Measurements from ENCODE around the gene LILRA5. TPM values are rescaled to one million over a fixed set of nuclear protein-coding genes. Genes with fewer than 3 reads are reported as not detected.
"Not testable (repeated sequence)": the region's sequence is repeated elsewhere in the genome, so short reads cannot be mapped to it uniquely, and the experiment has no call there.

The LILRA5 gene
- total RNA-seq, 2 donors from 2014 or later, result not detected

GRCh38 chr19:54287456-54287855 is 25.5 kb downstream of the LILRA5 start:
- DNase-seq (ENCODE audit: low spot score in 2 of 2), result no peak
- Mint-ChIP-seq H3K36me3 (no peaks in the 10 kb centered on the region), H3K9me3 (no peaks in the 10 kb centered on the region)

GRCh38 chr19:54286283-54286682 is 26.7 kb downstream of the LILRA5 start:
- H3K36me3 Mint-ChIP-seq; ATAC-seq; H3K27ac Mint-ChIP-seq; DNase-seq (ENCODE audit: low spot score in 2 of 2); H3K9me3 Mint-ChIP-seq: not testable (repeated sequence)

More at GRCh38 chr19:54287456-54287855, 25.5 kb downstream of the LILRA5 start:
- no peak overlapping the region for H3K27ac Mint-ChIP-seq
- ATAC-seq, result no peak

DNA sequence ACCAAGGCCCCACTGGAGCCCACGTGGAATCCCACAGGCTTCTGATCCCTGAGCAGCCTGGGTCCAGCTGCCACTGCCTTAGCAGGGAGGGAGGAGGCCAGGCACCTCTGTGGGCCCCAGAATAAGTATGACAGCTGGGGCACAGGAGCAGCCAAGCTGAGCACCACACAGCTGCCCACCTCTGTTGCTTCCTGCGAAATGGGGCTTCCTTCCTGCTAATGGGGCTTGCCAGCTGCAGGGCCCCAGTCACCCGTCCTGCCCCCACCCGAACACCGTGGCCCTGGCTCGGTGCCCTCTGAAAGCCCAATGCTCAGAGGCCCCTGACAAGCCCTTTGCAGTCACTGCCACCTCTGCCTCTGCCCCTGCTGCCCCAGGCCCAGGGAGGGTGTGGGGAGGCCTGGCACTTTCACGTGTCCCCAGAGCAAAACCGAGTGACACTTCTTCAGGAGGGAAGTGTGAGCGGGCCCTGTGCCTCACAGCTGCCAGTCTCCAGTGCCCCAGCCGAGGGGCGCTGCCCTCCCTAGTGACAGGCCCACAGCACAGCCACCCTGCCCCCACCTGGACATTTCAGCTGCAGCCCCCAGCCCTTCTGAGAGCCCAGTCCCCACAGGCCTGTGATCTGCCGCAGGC is 27.4 kb downstream of the LILRA5 start:
- not testable (repeated sequence) for DNase-seq (ENCODE audit: low spot score in 2 of 2); H3K36me3 Mint-ChIP-seq; H3K9me3 Mint-ChIP-seq; ATAC-seq; H3K27ac Mint-ChIP-seq

GRCh38 chr19:54282686-54283470 is 30.1 kb downstream of the LILRA5 start:
- no peak for ATAC-seq
- H3K36me3 Mint-ChIP-seq, result no peaks in the 10 kb centered on the region

DNA sequence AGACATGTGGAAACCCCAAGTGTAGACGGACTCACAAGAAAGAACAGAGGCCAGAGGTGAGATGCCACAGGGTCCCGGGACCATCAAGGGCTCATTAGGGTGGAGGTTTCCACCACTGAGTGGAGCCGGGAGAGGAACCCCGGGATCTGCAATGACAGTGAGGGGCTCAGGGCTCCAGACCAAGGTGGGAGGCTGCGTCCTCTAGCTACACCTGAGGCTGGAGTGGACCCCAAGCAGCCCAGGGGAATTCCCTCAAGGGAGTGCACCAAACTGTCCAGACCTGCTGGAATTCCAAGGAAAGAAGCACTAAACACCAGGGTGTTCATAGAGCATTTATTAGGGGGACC is 31.3 kb downstream of the LILRA5 start:
- not testable (repeated sequence) for DNase-seq (ENCODE audit: low spot score in 2 of 2); H3K9me3 Mint-ChIP-seq; H3K36me3 Mint-ChIP-seq; ATAC-seq; H3K27ac Mint-ChIP-seq

More at GRCh38 chr19:54282686-54283470, 30.1 kb downstream of the LILRA5 start:
- H3K9me3 Mint-ChIP-seq, result no peaks in the 10 kb centered on the region
- no peak overlapping the region for H3K27ac Mint-ChIP-seq
- no peak for DNase-seq (ENCODE audit: low spot score in 2 of 2)

- ATAC-seq, result no peak
- H3K27ac Mint-ChIP-seq, result no peak within 1 kb of the TSS
- no peaks in the 10 kb centered on the region for H3K36me3 Mint-ChIP-seq
- no peak for DNase-seq (ENCODE audit: low spot score in 2 of 2)
- no peaks in the 10 kb centered on the region for H3K9me3 Mint-ChIP-seq
Observed at GRCh38 chr19:54281007-54281728, 31.8 kb downstream of the LILRA5 start, which contains the start of gene LILRB2. TSS of gene LILRB2 (minus strand) at chr19:54281110. CDS start at chr19:54280496, 614 bp downstream.

DNA sequence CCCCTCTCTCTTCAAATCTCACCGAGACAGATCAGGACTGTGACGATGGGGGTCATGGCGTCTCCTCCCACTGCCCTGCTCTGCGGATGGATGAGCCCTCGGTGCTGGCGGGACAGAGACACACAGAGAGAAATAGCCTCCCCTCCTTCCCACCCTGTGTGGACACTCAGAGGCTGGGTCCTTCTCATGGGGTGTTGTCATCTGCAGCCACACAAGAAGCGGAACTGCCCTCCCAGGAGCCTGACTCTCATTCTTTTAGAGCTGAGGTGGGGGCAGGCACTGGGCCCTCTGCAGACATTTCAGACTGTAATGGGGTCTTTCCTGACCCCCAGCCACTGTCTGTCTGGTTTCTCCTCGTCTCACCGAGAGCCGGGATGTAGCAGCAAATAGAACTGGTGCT is 32.5 kb downstream of the LILRA5 start:
- not testable (repeated sequence) for H3K36me3 Mint-ChIP-seq; ATAC-seq; H3K9me3 Mint-ChIP-seq; DNase-seq (ENCODE audit: low spot score in 2 of 2); H3K27ac Mint-ChIP-seq

DNA sequence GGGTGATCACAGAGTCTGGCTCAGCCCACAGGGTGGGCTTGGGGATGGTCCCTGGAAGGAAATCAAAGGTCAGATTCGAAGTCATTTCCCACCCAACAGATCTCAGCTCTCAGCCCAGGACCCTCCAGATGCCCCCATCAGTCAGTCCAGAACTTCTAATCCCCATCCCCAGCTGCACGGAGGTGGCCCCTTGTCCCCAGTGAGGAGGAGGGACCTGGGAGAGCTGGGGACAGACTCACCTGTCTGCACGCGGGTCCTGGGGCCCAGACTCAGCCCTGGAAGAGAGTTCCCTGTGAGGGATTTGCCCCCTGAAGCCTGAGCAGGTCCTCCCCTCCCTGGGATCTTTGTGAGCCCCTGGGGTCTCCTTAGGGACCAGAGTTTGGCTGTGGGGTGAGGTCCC is 32.9 kb downstream of the LILRA5 start:
- not testable (repeated sequence) for H3K9me3 Mint-ChIP-seq; H3K36me3 Mint-ChIP-seq; DNase-seq (ENCODE audit: low spot score in 2 of 2)

GRCh38 chr19:54279406-54279962 is 33.5 kb downstream of the LILRA5 start:
- DNase-seq (ENCODE audit: low spot score in 2 of 2), result no peak

More for the DNA sequence above, 32.9 kb downstream of the LILRA5 start:
- not testable (repeated sequence) for H3K27ac Mint-ChIP-seq, ATAC-seq

GRCh38 chr19:54278571-54279195 is 34.3 kb downstream of the LILRA5 start:
- not testable (repeated sequence) for H3K36me3 Mint-ChIP-seq; H3K9me3 Mint-ChIP-seq; H3K27ac Mint-ChIP-seq; DNase-seq (ENCODE audit: low spot score in 2 of 2); ATAC-seq

More at GRCh38 chr19:54279406-54279962, 33.5 kb downstream of the LILRA5 start:
- ATAC-seq, result no peak
- Mint-ChIP-seq H3K9me3 (no peaks in the 10 kb centered on the region), H3K27ac (no peak overlapping the region), H3K36me3 (no peaks in the 10 kb centered on the region)

- ATAC-seq; DNase-seq (ENCODE audit: low spot score in 2 of 2); H3K36me3 Mint-ChIP-seq; H3K9me3 Mint-ChIP-seq; H3K27ac Mint-ChIP-seq: not testable (repeated sequence)
Observed at GRCh38 chr19:54278056-54278455, 34.9 kb downstream of the LILRA5 start.

GRCh38 chr19:54277111-54277615 is 35.8 kb downstream of the LILRA5 start:
- not testable (repeated sequence) for DNase-seq (ENCODE audit: low spot score in 2 of 2); H3K27ac Mint-ChIP-seq; ATAC-seq; H3K9me3 Mint-ChIP-seq; H3K36me3 Mint-ChIP-seq

DNA sequence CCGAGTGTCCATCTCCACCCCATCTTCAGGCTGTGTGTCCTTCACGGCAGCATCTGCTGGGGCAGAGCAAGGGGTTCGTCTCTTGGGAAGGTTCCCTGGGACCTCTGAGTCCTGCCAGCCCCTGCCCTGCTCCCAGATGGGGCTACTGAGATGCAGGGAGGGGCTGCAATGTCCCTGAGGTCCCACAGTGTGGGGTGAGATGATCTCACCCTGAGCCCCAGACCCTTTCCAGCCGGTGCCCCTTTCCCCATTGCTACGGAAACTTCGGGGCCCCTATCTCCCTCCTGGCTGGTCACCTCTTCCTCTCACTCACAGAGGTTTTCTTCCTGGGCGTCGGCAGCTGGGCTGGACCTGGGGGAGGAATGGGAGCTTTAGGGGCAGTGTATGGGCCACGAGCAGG is 37.0 kb downstream of the LILRA5 start:
- H3K27ac Mint-ChIP-seq, result no peak overlapping the region
- no peaks in the 10 kb centered on the region for H3K9me3 Mint-ChIP-seq
- DNase-seq (ENCODE audit: low spot score in 2 of 2), result no peak
- no peaks in the 10 kb centered on the region for H3K36me3 Mint-ChIP-seq
- ATAC-seq, result no peak

DNA sequence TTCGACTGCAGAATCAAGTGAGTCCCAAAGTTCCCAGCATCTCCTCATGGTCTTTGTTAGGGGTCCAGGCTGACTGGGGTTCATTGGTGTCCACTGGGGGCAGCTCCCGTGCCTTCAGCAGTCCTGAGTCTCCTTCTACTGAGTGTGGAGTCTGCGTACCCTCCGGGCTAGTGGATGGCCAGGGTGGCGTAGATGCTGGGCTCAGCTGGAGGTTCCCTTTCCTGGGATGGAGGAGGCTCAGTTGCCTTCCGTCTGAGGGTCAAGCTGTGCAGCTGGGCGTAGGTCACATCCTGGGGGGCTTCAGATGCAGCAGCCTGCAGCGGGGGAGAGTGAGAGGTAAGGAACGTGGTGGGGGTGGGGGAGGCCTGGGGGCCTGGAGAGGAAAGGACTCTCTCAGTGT is 38.5 kb downstream of the LILRA5 start:
- peak in 1 of 2 donors; percentile 49 for ATAC-seq

GRCh38 chr19:54273821-54274220 is 39.1 kb downstream of the LILRA5 start:
- H3K9me3 Mint-ChIP-seq, result no peaks in the 10 kb centered on the region
- no peaks in the 10 kb centered on the region for H3K36me3 Mint-ChIP-seq
- DNase-seq (ENCODE audit: low spot score in 2 of 2) (no peak), ATAC-seq (peak in 1 of 2 donors; percentile 53)
- H3K27ac Mint-ChIP-seq, result no peak overlapping the region

More for the DNA sequence above, 38.5 kb downstream of the LILRA5 start:
- H3K9me3 Mint-ChIP-seq; DNase-seq (ENCODE audit: low spot score in 2 of 2); H3K36me3 Mint-ChIP-seq; H3K27ac Mint-ChIP-seq: not testable (repeated sequence)

DNA sequence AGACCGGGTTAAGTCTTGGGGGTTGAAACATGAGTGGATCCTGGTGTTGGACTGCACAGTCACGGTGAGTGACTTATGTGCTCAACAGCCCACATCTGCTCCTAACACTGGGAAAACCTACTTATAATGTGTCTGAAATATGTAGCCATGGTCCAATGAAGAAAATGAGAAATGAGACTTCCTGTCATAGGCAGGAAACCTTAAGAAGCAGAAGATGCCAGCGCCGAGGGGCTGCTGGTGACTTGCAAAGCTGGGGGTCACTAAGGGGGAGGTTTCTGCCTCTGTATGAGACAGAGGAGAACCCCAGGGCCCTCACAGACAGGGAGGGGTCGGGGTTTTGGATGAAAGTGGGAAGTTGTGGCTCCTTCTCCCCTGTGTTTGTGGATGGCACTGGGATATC is 40.8 kb downstream of the LILRA5 start:
- H3K36me3 Mint-ChIP-seq; ATAC-seq; DNase-seq (ENCODE audit: low spot score in 2 of 2); H3K9me3 Mint-ChIP-seq; H3K27ac Mint-ChIP-seq: not testable (repeated sequence)
